GM19238 (cell line): ENCODE data around the gene KIF26B.

Source experiments
- DNase-seq: peaks from one replicate; pipeline ENCODE4 v3.0.0; 2011; ENCODE audit warnings: low spot score; ENCODE audit not compliant: insufficient read length

Gene KIF26B

DNA sequence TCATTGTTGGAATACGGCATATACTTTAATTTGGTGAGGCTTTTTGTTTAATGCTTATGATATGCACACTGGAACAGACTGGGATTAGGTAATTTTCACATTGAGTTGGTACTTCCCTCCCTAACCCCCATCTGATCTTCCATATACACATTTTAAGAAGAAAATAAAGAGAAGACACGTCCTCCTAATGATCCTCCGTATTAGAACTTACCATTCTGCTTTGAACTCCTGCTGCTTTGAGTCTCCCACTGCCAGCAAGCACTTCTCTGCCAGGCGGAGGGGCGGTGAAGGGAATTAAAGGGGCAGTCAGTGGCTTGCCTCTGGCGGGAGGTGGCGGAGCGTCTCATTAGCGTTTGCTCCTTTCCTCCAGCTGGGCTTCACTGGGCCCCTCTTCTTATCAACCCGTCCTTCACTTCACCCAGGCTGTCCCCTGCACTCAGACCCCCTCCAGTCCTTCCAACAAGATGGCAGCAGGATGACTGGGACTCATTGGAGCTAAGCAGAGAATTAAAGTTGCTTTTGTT lies 433.4 kb downstream of the KIF26B start:
- no peak for DNase-seq

DNA sequence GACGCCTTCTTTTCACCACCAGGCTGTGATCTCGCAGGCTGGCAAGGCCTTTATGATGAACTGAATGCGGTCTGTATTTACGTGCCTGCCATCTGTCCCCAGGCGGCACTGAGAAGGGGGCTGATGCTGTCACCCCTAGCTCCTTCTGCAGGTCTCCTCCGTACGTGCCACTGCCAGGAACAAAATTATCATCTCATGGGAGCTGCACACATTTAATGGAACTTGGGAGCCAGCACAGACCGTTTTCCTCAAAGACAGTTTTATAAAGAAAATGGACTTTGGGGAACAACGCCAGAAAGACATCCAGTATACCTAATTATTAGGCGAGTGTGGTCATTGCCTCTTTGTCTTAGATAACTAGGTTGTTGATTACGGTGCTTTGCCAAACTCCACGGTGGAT lies 434.5 kb downstream of the KIF26B start:
- no peak for DNase-seq

DNA sequence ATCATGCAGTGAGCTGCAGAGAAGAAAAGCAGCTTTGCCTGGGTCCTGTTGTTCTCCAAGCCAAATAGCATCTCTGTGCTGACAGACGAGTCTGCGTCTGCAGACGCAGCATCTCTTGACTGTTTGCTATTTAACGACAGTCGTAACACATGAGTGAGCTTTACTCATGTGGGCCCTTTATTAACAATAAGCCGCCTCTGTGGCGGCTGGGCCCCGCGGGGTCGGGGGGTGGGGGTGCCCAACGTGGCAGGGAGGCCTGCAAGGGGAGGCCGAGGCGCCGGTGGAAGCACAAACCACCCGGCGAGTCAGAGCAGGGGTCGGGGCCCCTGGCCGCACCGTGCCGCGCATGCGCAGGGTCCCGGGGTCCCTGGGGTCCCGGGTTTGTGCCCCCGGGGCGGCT lies 435.1 kb downstream of the KIF26B start:
- DNase-seq, result no peak

DNA sequence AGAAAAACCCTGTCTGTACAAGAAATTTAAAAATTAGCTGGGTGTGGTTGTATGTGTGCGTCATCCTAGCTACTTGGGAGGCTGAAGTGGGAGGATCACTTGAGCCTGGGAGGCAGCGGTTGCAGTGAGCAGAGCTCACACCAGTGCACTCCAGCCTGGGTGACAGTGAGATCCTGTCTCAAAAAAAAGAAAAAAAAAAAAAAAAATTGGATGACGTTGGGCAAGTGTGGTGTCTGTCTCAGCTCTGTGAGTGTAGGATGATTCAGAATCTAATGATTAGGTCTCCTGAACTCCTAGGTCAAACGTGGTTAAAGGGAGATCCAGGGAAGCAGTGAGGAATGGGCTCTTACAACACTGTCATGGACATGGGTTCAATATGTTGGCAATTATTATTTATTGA lies 435.9 kb downstream of the KIF26B start:
- no peak for DNase-seq

DNA sequence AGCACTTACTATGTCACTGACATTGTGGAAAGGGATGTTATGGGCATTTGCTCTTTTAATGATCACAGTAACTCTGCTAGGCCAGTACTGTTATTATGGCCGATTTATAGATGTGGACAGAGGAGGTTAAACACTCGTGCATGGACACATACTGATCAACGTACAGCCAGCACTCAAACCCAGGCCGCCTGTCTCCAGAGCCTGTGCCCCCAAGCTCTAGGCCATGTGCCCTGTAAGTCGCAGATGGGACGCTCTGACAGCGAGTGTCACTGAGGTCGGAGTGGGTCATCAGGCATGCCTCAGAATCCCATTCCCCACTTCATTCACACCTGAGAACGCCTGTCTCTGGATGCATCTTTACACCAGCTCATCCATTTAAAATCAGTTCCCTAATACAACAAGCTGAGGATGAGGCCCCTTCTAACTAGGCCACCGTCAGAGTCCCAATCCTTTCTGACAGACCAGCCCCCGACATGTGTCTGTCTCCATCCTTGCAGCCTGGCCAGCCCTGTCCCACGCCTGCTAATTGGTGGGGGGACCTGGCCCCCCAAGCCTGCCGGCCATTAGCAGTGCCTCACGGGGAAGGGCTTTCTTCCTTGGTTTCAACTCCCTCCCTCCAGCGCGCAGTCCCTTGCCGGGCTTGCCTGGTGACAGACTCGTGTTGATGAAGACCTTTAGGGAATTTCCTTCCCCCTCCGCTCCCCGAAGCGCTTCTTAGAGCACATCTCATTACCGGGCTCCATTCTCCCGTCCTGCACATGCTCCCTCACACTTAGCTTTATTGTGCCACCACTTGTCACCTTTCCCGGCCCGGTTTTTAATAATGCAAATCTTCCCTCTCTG lies 436.8 kb downstream of the KIF26B start:
- no peak for DNase-seq

DNA sequence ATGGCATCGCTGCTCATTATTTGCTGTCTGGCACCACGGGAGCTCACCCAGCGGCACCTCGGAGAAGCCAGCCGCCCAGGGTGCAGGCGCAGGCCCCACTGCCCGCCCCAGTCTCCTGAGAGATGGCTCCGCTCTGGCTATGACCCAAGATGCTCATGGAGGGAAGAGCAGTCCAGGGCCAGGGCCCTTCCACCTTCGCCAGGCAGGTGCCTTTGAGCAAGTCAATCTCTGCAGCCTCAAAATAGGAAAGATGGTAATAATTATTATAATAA lies 437.3 kb downstream of the KIF26B start:
- no peak for DNase-seq

DNA sequence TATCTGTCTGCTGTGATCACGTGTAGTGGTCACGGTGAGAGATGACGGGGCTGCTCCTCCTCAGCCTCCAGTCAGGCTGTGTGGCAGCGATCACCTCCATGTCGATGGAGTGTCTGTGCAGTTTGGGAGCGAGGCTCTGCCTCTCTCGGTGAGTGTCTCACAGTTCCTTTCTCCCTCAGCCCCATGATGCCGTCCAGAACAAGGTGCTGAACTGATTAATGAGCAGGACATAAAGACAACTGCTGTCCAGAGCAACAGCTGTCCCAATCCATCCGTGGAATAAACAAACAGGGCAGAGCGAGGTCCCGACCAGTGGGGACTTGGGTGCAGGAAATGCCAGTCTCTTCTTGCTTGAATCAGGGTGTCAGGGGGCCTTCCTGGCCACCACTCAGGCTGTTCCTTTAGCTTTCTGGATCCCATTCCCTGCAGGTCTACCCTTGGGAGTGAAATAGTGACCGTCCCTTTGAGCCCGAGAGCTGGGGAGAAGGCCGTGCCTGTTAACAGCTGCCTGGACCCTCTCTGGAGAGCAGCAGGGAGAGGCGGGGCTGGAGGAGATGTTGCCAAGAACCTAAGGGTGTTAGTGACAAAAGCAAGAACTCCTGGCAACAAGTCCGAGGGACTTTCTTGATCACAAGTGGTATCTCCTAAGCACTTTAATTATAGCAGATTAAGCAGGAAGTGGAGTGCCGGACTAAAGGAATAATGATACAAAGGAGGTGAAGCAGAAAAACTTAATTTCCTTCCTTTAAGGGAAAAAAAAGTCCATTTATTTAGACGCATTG lies 443.9 kb downstream of the KIF26B start:
- no peak for DNase-seq

DNA sequence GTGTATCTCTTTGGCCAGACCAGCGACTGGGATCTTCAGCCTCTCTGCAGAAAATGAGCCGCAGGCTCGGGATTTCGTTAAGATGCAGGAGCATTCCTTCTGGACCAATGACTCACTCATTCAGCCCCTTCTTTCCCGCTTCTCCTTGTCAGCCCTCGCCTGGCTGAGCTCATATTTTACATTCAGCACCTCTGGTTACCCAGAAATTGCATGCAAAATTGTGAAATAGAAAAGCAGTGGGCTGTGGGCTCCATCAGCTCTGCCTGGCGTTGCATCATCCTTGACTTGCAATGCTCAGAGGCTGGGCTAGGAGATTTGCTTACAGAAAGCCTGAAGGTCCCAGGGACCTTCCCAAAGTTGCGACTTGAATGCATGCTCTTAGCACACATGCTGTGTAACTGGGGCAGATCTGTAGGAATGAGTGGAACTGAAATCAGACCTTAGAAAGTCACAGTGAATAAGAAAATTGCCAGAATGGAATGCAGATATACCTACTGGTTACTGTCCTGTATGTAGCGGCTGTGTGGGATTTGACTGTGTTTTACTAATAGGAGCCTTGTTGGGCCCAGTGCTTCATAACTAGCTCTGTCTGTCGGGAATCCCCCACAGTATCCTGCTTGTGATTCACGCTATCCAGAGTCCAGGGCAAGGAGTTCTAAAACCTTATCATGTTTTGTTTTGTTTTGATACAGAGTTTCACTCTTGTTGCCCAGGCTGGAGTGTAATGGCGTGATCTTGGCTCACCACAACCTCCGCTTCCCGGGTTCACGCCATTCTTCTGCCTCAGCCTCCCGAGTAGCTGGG lies 444.8 kb downstream of the KIF26B start:
- DNase-seq, result no peak

DNA sequence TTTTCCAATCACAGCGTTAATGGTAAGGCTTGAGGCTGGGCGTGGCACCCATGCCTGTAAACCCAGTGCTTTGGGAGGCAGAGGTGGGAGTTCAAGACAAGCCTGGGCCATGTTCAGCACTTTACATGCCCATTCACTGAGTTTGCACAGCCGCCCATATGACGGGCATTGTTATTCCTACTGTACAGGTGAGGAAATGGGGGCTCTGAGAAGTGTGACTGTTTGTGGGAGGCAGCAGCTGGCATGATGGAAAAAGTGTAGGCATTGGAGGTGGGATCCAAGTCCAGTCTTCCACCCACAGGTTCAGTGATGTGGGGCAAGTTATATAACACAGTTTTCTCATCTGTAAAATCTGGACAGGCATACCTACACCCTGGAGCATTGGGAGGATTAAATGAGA lies 445.9 kb downstream of the KIF26B start:
- no peak for DNase-seq

DNA sequence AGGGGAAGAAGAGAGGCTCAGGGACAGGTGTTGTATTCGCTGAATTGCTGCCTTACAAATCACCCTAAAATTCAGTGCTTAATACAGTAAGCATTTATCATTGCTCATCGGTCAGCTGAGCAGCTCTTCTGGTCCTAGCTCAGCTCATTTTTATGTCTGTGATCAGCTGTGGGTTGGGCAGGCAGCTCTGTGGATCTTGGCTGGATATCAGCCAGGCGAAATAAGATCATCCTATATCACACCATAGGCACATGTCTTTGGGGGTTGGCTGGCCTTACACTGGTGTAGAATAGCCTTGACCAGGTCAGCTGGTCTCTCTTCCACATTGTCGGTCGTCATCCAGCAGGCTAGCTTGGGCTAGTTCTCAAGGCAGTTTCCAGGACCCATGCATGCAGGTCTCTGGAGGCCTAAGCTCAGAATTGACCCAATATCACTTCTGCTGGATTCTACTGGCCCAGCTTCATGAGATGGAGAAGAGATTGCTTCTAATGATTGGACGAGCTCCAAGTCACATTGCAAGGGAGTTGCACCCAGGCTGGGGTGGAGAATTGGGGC lies 448.6 kb downstream of the KIF26B start:
- no peak for DNase-seq

DNA sequence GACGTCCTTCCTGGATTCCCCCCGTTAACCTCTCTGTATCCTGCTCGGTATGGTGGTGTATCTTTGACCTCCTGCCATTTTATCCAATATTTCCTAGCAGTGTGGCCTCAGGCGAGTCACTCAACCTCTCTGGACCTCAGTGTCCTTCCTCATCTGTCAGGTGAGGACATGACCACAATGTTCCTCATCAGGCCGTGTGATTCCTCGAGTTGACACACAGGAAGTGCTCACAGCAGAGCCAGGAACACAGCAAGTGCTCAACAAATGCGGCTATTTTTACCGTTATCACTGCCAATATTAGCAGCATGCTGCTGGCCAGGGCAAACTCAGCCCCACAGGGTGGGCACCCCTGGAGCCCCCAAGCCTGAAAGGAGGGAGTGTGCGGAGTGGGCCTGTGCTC lies 450.2 kb downstream of the KIF26B start:
- no peak for DNase-seq

DNA sequence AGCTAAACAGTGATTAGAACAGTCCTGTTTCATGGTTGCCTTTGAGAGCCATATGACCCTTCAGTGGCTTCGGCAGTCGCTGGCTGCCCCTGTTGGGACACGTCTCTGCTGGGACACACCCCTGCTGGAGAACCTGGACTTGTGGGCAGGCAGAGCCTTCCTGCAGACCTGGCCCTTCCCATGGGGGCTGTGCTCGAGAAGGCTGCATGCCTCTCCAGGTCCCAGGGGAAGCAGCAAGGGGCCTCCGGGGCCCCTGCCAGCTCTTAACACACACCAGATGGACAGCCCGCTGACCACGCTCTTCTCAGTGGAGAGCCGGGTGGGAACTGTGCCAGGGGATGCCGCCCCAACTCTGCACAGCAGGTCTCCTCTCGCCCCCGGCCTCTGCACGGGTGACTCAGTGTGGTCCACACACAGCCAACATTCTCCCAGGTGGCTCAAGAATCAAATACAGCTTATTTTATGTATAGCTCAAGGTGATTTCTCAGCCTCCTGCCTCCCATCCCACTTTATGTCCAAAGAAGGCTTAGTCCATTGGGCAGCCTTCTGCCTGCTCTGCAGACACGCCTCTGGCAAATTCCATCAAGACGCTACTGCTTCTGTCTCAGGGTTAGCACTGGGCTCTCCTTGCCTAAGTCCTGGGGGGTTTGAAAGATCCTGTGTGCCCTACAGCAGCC lies 450.8 kb downstream of the KIF26B start:
- no peak for DNase-seq

DNA sequence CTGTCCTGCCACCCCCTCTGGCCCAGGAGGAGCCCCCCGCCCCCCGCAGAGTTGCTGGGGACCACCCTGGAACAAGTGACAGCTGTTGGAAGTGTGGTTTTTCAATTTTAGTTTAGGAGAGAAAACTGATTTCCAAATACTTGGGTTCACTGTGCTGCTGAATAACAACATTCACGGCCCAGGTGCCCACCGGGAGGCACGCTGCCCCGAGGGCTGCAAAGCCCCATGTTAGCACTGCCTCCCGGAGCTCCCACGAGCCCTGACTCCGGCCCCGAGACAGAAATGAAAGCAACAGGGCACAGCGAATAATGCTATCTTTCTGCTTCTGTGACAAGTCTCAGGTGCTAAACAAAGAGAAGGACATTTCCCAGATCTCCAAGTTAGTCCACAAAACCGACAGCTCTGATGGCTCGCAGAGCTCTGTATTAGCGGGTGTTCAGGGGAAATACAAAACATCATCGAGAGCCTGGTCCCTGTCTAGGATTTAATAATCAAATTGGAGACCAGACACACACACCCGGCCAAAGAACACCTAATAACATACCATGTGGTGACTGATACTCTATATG lies 451.5 kb downstream of the KIF26B start:
- DNase-seq, result no peak

DNA sequence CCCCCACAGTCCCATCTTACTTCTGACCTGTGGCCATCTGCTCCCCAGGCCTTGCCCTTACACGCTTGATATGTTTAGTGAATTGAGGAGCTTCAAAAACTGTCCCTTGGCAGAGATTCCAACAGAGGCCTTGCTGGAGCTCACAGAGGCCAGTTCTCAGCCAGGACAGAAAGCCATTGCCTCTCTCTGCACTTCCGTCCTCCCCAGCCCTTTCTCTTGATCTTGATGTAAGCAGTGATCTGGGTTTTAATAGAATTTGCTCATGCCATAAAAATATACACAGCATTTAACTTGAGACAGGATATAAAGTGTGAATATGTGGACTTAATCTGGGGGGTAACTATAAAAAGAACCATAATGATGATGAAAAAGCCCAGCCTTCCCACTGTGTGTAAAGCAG lies 453.5 kb downstream of the KIF26B start:
- DNase-seq, result no peak

DNA sequence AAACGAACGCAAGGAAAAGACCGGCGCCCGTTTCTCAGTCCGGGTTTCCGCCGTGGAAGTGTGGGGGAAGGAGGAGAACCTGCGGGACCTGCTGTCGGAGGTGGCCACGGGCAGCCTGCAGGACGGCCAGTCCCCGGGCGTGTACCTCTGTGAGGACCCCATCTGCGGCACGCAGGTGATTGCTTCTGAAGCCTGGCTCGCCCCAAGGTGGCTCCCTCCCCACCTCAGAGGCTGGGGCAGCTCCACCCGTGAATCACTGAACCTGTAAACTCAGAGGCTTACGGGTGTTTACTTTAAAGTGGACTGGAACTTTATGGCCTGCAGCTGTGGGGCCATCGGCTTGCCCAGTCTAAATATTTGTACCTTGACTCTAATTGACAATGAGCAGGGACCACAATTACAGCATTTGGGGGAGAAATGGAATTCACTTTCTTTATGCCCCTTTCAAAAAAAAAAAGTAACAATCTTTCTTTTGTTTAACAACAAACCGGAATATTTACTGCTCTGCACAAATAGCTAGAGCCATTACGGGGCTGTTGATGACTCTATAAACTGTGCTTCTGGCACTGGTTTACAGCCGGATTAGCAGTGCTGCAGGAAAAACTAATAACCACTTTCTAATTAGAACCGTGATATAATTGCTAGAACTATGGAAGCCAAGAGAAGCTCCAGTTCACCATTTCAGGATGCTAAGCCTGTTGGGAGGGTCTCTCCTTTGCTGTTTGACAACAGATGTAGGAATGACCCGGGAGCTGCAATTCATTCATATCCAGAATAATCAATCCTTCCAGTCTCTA lies 454.8 kb downstream of the KIF26B start:
- DNase-seq, result no peak

DNA sequence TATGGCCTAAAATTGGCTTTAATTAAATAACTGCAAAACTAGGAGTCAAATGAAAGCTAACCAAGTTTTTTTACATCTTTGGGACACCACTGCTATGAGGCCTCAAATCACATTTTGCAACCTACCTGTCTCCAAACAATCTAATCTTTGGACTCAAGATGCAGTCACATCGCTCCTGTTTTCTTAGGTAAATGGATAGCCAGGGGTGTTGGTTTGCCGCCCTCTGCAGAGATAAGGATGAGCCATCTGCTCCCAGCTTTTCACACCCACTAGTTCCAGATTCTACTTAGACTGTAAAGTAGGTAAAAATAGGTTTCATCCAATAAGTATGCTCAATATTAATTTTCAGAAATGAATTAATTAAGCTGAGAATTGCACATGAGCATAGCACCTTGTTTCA lies 456.5 kb downstream of the KIF26B start:
- DNase-seq, result no peak

DNA sequence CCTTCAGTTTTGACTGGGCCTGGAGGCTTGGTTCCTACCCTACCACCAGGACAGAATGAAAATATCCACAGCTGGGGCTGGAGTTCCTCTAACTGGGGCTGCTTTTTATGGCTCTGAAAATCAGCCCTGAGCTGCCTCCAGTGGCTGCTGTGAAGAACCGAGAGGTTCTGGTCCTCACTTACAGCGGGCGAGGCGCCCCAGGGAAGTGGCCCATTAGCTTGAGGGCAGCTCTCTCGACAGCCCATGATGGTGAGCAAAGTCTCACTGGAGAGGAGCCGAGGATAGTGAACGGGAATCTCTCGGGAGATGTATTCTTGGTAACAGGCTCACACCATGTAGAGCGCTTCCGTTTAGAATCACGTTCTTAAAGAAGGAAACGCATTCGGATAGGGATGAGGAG lies 459.7 kb downstream of the KIF26B start:
- no peak for DNase-seq

DNA sequence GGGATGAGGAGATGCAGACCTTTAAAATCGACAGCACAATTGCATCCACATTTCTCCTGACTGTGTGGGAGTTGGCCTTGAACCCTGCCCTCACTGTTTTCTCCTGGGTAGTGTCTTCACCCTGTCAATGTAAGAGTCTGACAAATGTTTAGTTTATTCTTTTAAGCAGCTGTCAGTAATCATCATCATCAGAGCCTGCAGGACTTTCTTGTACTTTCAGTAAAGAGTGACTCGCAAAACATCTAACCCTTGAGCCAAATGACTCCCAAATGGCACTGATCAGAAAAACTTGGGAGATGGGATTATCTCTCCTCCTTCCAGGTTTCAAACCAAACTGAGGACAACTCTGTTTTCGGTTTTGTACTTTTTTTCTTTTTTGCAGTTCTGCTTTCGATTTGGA lies 460.2 kb downstream of the KIF26B start:
- no peak for DNase-seq

DNA sequence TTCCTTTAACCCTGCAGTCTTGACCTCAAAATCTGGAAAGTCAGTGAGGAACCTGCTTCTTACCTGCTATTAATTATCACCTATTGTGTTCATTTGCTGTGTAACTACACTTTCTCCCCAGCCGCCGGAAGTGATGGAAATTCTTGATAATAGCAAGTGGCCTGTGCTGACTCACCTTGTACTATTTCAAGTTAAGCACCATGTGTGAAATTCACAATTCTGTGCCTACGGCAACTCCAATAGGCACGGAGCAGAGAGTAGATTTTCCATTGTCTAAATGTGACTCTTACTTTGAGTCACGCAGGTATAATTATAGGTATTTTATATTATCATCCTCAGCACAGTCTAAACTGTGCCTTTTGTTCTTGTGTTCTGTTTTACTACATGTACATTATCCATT lies 466.8 kb downstream of the KIF26B start:
- DNase-seq, result no peak
